Thymus (tissue), 11 donors: ENCODE data around the gene SFTA2. TPM values are rescaled to one million over a fixed set of nuclear protein-coding genes. Genes with fewer than 3 reads are reported as not detected.
"Not testable (repeated sequence)": the region's sequence is repeated elsewhere in the genome, so short reads cannot be mapped to it uniquely, and the experiment has no call there.

Source experiments
- DNase-seq, 9 donors: peaks; one replicate each; pipeline ENCODE4 v3.0.0-alpha.2; 2013; ENCODE audit warnings: low spot score in 9 of 9, low read depth in 6 of 9, missing footprints in 1 of 9
- H3K27ac ChIP-seq, 2 donors: one replicate each; pipeline ENCODE4 v1.5.1; 2013; ENCODE audit warnings: control low read depth in 1 of 2, low read depth in 1 of 2, low read length in 1 of 2, mild to moderate bottlenecking in 1 of 2, moderate library complexity in 1 of 2
- H3K27me3 ChIP-seq, 2 donors: one replicate each; pipeline ENCODE4 v1.5.1; 2013; ENCODE audit warnings: low read length in 1 of 2; ENCODE audit not compliant: control insufficient read depth in 2 of 2, insufficient read depth in 1 of 2
- H3K36me3 ChIP-seq, 2 donors: one replicate each; pipeline ENCODE4 v1.5.1; 2013; ENCODE audit warnings: low read length in 1 of 2, mild to moderate bottlenecking in 1 of 2, moderate library complexity in 1 of 2; ENCODE audit not compliant: control insufficient read depth in 2 of 2, insufficient read depth in 2 of 2
- H3K4me1 ChIP-seq, 2 donors: one replicate each; pipeline ENCODE4 v1.5.1; 2013; ENCODE audit warnings: low read length in 2 of 2; ENCODE audit not compliant: control insufficient read depth in 2 of 2, insufficient read depth in 2 of 2
- H3K4me3 ChIP-seq, 2 donors: one replicate each; pipeline ENCODE4 v1.5.1; 2013; ENCODE audit warnings: low read length in 2 of 2, control low read depth in 1 of 2, mild to moderate bottlenecking in 1 of 2
- H3K9me3 ChIP-seq, 2 donors: one replicate each; pipeline ENCODE4 v1.5.1; 2013; ENCODE audit warnings: low read length in 1 of 2, mild to moderate bottlenecking in 1 of 2; ENCODE audit not compliant: control insufficient read depth in 2 of 2, insufficient read depth in 1 of 2
- WGBS: extraction: QIAGEN DNeasy Blood & Tissue Kit; methylation state at CpG from one replicate; pipeline ENCODE4 v1.1.7; 2013; 5-methylcytosine and 5-hydroxymethylcytosine counted together
- polyA plus RNA-seq: library from polyadenylated mRNA; stranded (reverse); fragments of 200-250 nt; gene quantifications from one replicate; pipeline ENCODE4 v1.2.3, GENCODE V29; 2013
- total RNA-seq: library from RNA; stranded (reverse); fragments of 120-200 nt; gene quantifications from one replicate; pipeline ENCODE4 v1.2.4, GENCODE V29; 2013
- donor health status: healthy.

Gene SFTA2
- total and polyA plus RNA-seq, 2 donors = 0.19 to 1.8 TPM

DNA sequence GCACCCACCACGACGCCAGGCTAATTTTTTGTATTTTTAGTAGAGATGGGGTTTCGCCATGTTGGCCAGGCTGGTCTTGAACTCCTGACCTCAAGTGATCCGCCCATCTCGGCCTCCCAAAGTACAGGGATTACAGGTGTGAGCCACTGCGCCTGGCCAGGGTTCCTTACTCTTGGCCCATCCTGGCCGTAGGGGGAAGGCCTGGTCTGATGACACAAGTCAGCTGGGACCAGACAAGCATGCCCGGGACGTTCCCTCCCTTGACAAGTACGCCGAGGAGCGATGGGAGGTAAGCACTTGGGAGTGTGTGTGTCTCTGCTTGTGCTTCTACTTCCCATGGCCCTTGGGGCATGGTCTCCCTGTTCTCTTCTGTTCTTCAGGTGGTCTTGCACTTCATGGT lies 21.5 kb downstream of the SFTA2 start:
- H3K9me3 ChIP-seq, DNase-seq, H3K27me3 ChIP-seq, H3K4me3 ChIP-seq, H3K27ac ChIP-seq: not testable (repeated sequence)
- WGBS = 97% methylated on average over 12 of the region's 12 CpGs
- peaks cover 14 to 32% of the 10 kb centered on the region in 2 donors for H3K4me1 ChIP-seq
- H3K36me3 ChIP-seq = peaks cover 22 to 26% of the 10 kb centered on the region in 2 donors

DNA sequence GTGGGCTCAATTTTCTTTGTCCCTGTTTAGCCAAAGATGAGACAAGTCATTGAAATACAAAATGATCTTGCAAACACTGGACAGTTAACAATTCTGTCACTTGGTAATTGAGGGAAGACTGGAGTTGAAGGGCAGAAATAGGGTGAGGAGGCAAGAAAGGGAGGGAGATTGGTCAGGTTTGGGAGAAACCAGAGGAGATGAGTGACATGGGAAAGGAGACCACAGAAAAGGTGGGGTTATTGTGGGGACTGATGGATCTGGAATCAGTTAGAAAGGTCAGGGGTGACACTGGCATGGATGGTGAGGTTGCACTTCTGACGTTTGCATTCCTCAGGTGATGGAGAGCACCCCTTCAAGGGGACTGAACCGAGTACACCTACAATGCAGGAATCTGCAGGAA lies 23.3 kb downstream of the SFTA2 start:
- Histone ChIP-seq H3K27ac (no peak overlapping the region), H3K9me3 (no peaks in the 10 kb centered on the region), H3K4me3 (peak overlapping the region; percentile 58 to 63), H3K36me3 (peaks cover 22 to 26% of the 10 kb centered on the region in 2 donors), H3K27me3 (no peaks in the 10 kb centered on the region), H3K4me1 (peaks cover 10 to 21% of the 10 kb centered on the region in 2 donors)
- DNase-seq = no peak
- 46% methylated on average over 2 of the region's 2 CpGs for WGBS

DNA sequence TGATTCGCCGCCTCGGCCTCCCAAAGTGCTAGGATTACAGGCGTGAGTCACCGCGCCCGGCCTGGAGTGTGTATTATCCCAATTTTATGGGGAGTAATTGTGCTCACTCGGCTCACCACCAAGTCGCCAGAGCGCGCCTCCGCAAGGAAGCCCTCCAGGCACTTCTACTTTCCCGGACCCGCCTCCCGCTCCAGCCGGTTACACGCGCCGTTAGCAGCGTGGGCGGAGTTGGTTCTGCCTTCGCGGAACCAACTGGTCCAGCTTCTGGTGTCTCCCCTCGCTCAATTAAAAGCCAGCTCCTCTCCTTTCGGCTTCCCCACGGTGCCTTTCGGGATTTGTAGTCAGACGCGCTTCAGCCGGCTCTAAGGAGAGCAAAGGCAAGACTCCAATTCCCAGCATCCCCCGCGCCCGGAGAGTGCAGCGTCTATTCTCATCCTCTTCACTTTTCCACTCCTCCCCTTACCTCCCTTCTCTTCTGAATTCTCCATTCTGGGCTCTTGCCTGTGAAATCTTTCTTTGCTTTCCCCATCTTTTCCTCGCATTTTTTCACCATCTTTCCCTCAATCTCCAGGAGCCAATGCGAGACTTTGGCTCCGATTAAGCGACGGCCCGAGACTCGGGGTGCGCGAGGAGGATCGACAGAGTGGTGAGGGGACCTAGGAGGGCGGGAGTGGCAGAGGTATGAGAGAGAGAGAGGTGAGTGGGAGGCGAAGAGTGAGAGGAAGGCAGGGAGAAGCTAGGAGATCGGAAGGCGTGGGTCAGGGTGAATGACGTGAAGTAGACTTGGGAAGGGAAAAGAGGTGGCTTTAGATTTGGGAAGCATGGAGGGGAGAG lies 24.0 kb downstream of the SFTA2 start, which contains the start of gene GTF2H4:
GTF2H4 (plus strand) TSS at position 450 of the 834 bp plus-strand sequence.
- H3K9me3 ChIP-seq = no peaks in the 10 kb centered on the region
- H3K4me1 ChIP-seq = peaks cover 7 to 14% of the 10 kb centered on the region in 2 donors
- peaks cover 22 to 26% of the 10 kb centered on the region in 2 donors for H3K36me3 ChIP-seq
- DNase-seq = peak; percentile 89 to 98 (median 95)
- H3K27me3 ChIP-seq = no peaks in the 10 kb centered on the region
- WGBS = 2% methylated on average over 49 of the region's 49 CpGs
- peak within 1 kb of the TSS in 1 of 2 donors; percentile 31 for H3K27ac ChIP-seq
- peak within 1 kb of the TSS; percentile 58 to 63 for H3K4me3 ChIP-seq

DNA sequence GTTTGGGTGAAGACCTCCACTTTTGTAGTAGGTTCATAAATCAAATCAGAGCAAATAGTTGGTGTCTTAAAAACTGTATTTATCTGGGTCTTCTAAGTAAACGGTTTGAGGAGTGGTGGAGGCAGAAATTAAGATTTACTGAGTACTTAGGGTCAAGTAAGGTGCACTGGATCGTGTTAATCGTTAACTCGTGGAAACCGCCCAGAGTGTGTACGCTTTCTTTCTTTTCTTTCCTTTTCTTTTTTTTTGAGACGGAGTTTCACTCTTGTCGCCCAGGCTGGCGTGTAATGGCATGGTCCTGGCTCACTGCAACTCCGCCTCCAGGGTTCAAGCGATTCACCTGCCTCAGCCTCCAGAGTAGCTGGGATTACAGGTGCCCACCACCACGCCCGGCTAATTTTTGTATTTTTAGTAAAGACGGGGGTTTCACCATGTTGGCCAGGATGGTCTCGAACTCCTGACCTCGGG lies 24.6 kb downstream of the SFTA2 start:
- not testable (repeated sequence) for H3K27me3 ChIP-seq, DNase-seq, H3K9me3 ChIP-seq
- Histone ChIP-seq H3K36me3 (peaks cover 22 to 26% of the 10 kb centered on the region in 2 donors), H3K27ac (peak overlapping the region in 1 of 2 donors; percentile 31), H3K4me1 (peaks cover 7 to 13% of the 10 kb centered on the region in 2 donors), H3K4me3 (peak overlapping the region; percentile 58 to 63)
- WGBS = 64% methylated on average over 16 of the region's 16 CpGs

DNA sequence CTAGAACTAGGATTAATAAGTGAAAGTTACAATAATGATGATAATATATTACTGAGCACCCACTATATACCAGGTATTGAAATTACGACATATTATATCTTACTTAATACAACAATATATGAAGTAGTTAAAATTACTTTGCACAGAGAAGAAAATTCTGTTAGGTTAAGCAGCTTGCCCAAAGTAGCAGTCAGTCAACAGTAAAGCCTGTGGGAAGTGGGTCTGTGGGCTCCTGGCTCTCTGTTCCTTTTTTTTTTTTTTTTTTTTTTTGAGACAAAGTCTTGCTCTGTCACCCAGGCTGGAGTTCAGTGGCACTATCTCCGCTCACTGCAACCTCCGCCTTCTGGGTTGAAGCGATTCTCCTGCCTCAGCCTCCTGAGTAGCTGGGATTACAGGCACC lies 28.7 kb downstream of the SFTA2 start:
- Histone ChIP-seq H3K4me3 (no peak overlapping the region), H3K36me3 (peaks cover 8 to 18% of the 10 kb centered on the region in 2 donors), H3K9me3 (no peaks in the 10 kb centered on the region), H3K27me3 (no peaks in the 10 kb centered on the region), H3K27ac (no peak overlapping the region), H3K4me1 (peaks cover 0 to 4% of the 10 kb centered on the region in 2 donors)
- no peak for DNase-seq
- WGBS = 98% methylated on average over 4 of the region's 4 CpGs

DNA sequence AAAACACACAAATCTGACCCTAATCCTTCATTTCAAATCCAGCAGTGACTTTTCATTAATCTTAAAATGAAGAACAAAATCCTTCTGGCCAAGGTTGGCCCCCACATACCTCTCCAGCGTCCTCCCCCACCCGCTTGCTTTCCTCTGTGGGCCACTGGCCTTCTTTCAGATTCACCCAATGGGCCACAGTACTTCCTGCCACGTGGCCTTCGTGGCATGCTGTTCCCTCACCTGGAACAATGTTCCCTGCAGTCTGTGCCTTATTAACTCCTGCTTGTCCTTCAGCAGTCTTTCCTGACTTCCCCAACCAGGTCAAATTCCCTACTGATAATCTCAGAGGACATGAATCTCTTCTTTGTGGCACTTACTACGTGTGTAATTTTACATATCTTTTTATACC lies 29.3 kb downstream of the SFTA2 start:
- Histone ChIP-seq H3K4me1 (peaks cover 0 to 4% of the 10 kb centered on the region in 2 donors), H3K27ac (no peak overlapping the region), H3K36me3 (peaks cover 13 to 23% of the 10 kb centered on the region in 2 donors), H3K4me3 (no peak overlapping the region), H3K9me3 (no peaks in the 10 kb centered on the region), H3K27me3 (no peaks in the 10 kb centered on the region)
- DNase-seq = no peak
- 60% methylated on average over 5 of the region's 5 CpGs for WGBS

DNA sequence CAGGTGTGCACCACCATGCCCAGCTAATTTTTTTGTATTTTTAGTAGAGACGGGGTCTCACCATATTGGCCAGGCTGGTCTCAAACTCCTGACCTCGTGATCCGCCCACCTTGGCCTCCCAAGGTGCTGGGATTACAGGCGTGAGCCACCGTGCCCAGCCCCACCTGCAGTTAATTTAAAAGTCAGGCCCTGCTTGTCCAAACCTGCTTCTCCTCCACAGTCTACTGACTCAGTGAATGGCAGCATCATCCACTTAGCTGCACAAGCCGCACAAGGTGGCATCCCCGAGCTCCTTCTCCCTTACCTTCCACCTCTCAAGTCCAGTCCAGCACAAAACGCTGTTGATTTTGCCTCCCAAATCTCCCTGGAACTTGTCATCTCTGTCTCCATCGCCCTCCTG lies 29.8 kb downstream of the SFTA2 start:
- H3K4me3 ChIP-seq, H3K27ac ChIP-seq, H3K27me3 ChIP-seq, H3K4me1 ChIP-seq, DNase-seq, H3K9me3 ChIP-seq: not testable (repeated sequence)
- H3K36me3 ChIP-seq = peaks cover 17 to 28% of the 10 kb centered on the region in 2 donors
- 90% methylated on average over 9 of the region's 9 CpGs for WGBS

DNA sequence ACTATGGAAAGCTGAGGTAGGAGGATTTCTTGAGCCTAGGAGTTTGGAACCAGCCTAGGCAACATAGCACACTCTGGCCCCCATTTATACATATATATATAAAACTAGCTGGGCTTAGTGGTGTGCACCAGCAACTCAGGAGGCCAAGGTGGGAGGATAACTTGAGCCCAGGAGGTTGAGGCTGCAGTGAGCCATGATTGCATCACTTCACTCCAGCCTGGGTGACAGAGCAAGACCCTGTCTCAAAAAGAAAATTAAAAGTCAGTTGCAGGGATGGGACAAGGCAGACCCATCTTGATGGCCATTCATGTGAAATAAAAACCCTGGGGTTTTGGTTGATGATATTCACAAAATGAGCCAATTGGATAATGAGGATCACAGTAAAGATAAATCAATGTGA lies 30.5 kb downstream of the SFTA2 start:
- Histone ChIP-seq H3K27ac (no peak overlapping the region), H3K4me3 (no peak overlapping the region), H3K36me3 (peaks cover 22 to 36% of the 10 kb centered on the region in 2 donors), H3K4me1 (no peaks in the 10 kb centered on the region), H3K9me3 (no peaks in the 10 kb centered on the region), H3K27me3 (no peaks in the 10 kb centered on the region)
- DNase-seq = no peak

DNA sequence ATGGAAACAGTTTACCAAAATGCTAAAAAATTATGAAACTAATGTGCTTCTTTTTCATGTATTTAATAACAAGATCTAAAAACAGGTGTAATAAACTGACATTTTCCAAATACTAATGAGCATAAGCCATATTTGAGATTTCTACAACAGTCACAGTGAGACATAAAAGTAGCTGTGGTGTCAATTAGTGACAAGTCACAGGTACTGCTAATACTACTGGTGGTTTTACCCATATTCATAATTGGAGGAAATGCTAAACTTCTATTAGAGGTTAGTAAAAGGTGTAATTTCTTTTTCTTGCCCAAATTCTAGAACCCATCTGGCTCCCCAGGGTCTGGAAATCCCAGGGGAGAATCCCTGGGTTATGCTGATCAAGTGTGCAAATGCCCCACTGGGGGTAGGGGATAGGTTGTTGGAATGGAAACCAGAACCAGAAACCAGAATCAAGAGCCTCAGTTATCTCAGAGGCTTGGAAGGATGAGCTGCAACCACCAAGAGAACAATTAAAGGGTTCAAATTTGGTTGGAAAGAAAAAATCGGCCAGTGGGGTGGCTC lies 31.0 kb downstream of the SFTA2 start:
- DNase-seq = no peak
- H3K27ac ChIP-seq = no peak overlapping the region
- H3K9me3 ChIP-seq = no peaks in the 10 kb centered on the region
- H3K4me1 ChIP-seq = peaks cover 0 to 5% of the 10 kb centered on the region in 2 donors
- H3K36me3 ChIP-seq = peaks cover 25 to 41% of the 10 kb centered on the region in 2 donors
- no peaks in the 10 kb centered on the region for H3K27me3 ChIP-seq
- no peak overlapping the region for H3K4me3 ChIP-seq
- WGBS = 98% methylated on average over 1 of the region's 1 CpG
